HK-2 (cell line): ENCODE results near the gene ITGA3.

Source experiments
- DNase-seq: peaks from one replicate; pipeline ENCODE4 v3.0.0-alpha.2; 2018; ENCODE audit not compliant: unreplicated experiment

The ITGA3 gene

DNA sequence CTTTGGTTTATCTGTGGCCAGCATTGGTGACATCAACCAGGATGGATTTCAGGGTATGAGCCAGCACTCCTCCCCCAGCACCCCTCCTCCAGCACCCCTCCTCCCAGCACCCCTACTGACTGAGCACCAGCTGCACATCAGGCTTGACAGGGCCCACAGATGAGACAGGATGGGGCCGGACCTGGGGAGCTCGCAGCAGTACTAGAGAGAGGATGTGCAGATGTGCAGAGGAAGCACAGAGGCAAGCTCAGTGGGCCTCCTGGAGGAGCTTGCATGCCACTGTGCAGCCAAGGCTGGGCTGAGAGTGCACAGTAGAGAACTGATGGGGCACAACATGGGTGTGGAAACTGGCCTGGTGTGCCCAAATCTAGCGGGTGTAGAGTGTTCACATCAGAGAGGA, 16.2 kb downstream of the ITGA3 start:
- DNase-seq: no peak

DNA sequence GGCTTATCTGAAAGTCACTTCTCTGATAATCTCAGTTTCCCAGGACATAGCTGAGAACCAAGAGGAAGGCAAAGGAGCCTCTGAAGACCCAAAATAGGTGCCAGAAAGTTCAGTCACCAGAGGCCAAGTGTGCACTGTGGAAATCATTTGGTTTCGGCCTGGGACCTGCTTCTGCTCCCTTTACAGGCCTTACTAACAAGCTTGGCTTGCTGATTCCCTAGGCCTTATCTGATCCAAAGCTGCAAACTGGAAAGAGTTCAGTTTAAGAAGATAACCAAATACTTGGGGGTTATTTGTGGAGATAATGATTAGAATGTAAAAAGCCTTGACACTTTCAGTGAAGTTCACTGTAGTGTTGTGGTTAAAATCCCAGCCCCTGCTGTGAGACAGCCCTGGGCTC, 17.0 kb downstream of the ITGA3 start:
- no peak for DNase-seq

DNA sequence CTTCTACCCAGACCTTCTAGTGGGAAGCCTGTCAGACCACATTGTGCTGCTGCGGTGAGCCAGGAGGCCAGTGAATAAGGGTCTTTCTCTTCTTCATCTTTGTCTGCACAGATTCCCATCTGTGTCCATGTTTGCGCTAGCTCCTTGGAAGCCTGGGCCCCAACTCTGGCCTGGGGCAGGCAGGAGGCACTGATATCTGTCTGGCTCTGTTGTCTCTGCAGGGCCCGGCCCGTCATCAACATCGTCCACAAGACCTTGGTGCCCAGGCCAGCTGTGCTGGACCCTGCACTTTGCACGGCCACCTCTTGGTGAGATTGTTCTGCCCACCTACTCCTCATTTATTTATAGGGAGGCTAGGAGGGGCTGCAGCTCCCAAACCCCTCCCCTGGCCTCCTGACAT, 18.3 kb downstream of the ITGA3 start:
- DNase-seq: no peak

DNA sequence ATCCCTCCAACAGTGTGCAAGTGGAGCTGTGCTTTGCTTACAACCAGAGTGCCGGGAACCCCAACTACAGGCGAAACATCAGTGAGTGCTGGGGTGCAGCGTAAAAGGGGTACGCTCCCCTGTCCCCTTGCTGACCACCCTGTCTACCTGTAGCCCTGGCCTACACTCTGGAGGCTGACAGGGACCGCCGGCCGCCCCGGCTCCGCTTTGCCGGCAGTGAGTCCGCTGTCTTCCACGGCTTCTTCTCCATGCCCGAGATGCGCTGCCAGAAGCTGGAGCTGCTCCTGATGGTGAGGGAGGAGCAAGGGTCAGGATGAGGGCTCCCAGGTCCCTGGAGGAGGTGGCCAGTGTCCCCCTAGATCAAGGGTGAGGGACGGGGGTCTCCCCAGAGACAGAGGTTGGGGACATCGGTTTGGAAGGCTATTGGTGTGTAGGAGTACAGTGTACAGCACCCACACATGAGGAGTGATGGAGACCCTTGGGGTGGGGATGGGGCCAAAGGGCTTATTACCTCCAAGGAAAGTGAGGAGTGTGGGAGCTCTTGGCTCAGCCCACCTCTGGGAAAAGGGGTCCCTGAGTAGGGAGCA, 19.6 kb downstream of the ITGA3 start:
- DNase-seq: no peak

DNA sequence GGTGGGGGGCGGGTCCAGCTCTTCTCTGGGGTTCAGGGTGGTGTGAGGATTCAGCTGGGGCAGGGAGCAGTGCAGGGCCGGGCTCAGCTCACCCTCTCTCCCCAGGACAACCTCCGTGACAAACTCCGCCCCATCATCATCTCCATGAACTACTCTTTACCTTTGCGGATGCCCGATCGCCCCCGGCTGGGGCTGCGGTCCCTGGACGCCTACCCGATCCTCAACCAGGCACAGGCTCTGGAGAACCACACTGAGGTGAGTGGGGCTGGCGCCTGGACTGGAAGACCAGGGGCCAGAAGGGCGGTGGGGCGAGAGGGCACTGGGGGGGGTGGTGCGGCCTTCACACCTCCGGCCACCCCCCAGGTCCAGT, 20.3 kb downstream of the ITGA3 start:
- DNase-seq: no peak

DNA sequence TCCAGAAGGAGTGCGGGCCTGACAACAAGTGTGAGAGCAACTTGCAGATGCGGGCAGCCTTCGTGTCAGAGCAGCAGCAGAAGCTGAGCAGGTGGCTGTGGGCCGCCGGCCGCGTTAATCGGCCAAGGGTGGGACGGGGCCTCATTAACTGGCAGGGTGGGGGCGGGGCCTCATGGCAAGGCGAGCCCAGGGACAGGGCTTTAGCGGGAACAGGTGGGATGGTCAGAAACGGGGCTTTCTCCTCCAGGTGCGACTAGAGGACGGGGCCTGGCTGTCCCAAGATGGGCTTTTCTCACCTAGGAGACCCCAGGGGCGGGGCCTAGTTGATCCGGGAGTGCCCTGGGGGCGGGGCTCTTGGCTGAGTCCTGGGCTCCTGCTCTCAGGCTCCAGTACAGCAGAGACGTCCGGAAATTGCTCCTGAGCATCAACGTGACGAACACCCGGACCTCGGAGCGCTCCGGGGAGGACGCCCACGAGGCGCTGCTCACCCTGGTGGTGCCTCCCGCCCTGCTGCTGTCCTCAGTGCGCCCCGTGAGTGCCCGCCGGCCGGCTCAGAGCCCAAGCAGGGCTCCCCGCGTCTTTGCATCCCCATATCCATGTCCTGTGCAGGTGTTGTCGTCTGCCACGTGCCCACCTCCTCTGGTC, 20.8 kb downstream of the ITGA3 start:
- no peak for DNase-seq

DNA sequence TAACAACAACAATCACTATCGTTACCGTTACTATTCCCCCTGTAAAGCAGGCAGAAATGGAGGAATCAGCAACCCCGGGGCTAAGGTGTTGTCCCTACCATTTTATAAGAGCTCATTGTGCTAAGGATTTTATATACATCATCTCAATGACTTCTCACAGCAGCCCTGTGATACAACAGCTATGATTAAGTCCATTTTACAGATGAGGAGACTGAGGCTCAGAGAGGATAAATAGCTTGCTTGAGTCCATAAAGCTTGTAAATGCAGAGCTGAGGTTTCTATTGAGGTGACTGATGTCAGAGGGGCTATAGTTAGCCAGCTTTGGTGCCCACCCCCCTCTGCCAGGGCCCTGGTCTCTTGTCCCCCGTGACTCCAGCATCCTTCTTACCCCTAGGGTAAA, 22.5 kb downstream of the ITGA3 start:
- DNase-seq: no peak

DNA sequence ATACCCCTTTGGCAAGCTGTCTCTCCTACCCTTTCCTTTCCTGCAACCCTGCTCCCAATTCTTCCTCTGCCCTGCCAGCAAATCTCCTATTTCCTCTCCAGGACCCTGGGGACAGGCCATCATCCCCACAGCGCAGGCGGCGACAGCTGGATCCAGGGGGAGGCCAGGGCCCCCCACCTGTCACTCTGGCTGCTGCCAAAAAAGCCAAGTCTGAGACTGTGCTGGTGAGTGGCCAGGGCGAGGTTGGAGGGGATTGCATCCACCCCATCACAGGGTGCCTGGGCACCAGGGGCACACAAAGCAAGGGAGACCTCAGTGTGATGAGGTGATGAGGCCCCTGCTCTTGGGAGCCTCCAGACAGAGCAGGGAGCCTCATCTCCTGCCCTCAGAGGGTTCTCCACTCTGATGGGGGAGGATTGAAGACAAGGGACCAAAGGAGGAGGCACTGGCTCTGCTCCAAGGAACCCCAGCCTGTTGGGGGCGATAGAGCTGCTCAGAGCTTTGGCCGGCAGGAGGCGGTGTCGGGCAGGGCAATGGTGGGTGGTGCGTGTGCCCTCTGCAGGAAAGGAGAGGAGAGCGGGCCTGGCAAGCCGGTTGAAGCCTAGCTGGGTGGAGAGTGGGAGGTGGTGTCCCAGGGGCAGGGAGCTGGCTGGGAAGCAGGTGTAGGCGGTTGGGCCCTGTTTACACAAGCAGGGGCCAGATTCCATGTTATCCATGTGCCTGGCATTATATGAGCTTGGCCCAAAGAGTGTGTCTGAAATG, 23.6 kb downstream of the ITGA3 start:
- DNase-seq: no peak

DNA sequence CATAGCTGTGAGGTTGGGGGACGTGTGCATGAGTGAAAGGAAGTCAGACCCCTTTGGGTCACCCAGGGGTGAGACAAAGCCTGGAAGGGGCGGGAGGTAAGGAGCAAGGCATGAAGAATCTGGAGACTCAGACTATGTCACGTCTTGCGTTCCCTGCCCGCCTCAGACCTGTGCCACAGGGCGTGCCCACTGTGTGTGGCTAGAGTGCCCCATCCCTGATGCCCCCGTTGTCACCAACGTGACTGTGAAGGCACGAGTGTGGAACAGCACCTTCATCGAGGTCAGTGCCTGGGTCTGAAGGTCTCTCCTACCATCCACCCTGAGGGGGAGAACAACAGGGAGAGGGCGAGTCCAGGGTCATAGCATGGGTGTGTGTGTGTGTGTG, 24.2 kb downstream of the ITGA3 start:
- no peak for DNase-seq

DNA sequence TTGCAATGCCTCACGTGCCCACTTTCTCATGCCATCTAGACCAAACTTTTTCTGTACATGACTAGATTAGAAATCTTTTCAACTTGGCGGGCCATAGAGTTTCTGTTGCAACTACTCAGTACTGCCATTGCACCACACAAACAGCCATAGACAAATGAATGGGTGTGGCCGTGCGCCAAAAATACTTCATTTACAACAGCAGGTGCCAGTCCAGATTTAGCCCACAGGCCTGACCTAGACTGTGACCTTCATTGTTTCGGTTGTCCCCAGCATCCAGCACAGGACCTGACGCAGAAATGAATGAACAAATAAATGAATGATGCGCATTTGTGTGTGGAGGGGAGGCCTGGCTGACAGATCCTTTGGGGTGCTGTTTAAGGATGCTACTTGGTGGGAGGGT, 24.9 kb downstream of the ITGA3 start:
- DNase-seq: no peak

DNA sequence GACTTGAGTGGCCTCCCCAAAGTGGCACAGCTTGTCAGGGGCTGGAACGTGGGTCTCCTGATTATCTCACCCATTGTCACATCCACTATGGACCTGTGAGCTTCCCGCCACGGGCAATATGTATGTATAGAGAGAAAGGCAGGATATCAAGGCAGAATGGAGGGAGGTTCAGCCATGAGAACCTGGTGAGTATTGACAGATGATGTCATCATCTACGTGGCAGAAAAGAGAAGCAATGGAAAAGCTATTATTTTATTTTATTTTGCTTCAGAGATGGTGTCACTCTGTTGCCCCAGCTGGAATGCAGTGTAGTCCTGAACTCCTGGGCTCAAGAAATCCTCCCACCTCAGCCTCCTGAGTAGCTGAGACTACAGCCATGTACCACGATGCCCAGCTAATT, 25.8 kb downstream of the ITGA3 start:
- DNase-seq: no peak

DNA sequence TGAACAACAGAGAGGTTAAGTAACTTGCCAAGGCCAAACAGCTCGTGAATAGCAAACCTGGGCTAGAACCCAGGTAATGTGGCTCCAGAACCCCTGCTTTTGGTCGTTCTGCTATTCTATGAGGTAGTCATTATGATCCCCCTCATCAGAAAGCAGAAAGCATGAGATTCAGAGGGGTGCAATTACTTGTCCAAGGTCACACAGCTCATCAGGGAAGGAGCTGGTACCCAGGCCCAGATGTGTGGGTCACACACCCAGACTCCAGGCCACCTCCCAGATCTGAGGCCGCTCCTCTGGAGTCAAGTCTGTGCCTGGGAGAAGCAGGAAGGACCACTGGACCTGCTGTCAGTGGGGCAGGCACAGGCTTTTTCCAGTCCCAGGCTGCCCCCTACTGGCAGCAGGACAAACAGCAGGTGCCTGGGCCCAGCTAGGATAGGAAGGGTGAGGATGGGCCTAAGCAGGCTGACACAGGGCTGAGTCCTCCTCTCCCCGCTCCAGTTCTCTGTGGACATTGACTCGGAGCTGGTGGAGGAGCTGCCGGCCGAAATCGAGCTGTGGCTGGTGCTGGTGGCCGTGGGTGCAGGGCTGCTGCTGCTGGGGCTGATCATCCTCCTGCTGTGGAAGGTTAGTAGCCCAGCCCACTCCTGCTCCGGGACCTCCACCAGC, 31.5 kb downstream of the ITGA3 start:
- peak; percentile 79 for DNase-seq

DNA sequence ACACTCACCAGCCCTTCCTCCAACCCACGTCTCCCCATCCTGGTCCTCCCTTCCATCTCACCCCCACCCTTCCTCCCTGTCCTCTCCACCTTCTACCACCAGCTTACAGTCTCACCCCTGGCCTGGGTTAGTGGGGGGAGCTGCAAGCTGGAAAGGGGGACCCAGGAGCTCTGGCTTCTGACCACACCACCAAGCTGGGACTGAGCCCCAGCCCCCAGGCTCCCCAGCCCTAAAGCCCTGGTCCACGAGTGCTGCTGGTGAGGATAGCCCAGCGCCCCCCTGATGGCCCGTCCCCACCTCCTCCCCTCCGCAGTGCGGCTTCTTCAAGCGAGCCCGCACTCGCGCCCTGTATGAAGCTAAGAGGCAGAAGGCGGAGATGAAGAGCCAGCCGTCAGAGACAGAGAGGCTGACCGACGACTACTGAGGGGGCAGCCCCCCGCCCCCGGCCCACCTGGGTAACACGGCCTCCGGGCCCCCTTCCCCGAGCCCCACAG, 32.0 kb downstream of the ITGA3 start:
- DNase-seq: no peak

DNA sequence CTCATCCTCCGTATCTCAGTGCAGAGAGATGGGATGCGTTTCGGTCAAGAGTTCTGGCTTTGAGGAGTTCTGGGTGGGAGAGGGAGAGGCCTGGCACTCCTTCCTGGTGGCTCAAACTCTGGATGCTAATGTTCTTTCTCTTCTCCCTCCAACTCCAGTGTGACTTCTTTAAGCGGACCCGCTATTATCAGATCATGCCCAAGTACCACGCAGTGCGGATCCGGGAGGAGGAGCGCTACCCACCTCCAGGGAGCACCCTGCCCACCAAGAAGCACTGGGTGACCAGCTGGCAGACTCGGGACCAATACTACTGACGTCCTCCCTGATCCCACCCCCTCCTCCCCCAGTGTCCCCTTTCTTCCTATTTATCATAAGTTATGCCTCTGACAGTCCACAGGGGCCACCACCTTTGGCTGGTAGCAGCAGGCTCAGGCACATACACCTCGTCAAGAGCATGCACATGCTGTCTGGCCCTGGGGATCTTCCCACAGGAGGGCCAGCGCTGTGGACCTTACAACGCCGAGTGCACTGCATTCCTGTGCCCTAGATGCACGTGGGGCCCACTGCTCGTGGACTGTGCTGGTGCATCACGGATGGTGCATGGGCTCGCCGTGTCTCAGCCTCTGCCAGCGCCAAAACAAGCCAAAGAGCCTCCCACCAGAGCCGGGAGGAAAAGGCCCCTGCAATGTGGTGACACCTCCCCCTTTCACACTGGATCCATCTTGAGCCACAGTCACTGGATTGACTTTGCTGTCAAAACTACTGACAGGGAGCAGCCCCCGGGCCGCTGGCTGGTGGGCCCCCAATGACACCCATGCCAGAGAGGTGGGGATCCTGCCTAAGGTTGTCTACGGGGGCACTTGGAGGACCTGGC, 33.3 kb downstream of the ITGA3 start:
- DNase-seq: no peak

DNA sequence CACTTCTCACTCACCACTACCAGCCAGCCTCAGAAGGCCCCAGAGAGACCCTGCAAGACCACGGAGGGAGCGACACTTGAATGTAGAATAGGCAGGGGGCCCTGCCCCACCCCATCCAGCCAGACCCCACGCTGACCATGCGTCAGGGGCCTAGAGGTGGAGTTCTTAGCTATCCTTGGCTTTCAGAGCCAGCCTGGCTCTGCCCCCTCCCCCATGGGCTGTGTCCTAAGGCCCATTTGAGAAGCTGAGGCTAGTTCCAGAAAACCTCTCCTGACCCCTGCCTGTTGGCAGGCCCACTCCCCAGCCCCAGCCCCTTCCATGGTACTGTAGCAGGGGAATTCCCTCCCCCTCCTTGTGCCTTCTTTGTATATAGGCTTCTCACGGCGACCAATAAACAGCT, 34.2 kb downstream of the ITGA3 start:
- no peak for DNase-seq

DNA sequence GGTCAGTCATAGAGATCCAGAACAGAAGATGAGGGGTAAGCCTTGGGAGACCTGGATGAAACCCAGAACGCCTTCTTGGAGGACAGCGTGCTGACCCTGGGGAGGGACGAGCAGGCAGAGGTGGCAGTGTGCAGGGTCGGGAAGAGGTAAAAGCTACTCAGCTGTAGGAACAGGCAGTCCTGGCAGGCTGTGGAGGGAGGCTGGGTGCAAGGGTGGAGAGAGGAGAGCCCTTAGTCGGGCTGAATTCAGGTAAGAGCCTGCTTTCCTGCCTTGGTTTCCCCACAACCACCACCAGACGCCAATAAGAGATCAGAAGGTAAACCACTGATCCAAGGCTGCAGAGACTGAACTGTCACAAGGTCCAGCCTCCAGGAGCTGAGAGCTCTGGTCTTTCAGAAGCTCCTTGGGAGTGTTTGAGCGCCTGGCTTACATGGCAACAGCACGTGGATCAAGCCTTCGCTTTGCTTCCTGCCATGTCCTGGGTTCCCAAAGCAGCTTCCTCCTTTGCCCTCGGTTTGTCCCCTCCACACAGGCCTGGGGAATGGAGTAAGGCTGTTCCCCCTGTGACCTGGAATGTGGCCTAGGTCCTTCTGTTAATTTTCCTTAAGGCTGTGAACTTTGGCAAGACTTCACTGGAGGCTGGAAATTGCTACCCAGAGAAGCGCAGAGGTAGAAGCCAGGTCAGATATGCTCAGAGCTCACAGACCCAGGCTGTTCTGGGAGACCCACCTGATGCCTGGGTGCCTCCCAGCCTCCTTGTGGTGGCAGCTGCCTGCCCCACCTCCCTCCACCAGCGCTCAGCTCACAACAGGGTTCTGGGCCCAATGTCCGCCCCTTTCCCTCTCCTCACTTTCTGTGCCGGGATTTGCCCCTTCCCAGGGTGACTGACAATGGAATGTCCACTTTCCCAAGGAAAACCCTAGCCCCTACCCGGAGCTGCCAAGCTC, 35.3 kb downstream of the ITGA3 start:
- DNase-seq: peak; percentile 31

DNA sequence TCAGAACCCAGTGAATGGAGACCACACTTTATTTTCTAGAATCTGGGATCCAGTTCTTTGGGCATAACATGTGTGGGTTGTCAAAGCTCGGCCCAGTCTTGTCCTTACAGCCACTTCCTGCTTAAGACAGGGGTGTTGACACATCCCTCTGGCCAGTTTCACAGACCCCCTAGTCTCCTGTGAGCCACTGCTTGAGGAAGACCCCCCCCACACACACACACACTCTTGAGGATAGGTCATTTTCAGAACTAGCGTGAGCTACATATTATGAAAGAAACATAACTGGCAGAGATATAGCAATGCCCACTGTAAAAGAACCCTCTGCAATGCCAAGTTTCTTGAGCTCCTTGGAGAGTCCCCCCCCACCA, 36.0 kb downstream of the ITGA3 start:
- no peak for DNase-seq

DNA sequence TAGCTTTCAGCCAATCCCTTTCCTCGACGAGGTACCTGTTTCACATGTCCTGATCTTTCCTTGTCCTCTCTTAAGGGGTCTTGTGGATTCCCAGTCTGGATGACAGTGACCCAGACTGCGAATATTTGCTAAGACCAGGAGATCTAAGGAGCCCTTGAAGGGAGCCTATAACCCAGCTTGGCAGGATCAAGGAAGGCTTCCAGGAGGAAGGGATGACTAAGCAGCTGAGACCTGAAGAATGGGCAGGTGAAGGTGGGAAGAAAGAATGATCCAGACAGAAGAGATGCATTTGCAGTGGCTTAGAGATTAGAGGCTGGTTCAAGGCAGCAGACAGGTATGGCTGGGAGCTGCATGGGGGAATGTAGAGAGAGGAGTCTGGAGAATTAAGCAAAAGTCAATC, 37.3 kb downstream of the ITGA3 start:
- DNase-seq: no peak

DNA sequence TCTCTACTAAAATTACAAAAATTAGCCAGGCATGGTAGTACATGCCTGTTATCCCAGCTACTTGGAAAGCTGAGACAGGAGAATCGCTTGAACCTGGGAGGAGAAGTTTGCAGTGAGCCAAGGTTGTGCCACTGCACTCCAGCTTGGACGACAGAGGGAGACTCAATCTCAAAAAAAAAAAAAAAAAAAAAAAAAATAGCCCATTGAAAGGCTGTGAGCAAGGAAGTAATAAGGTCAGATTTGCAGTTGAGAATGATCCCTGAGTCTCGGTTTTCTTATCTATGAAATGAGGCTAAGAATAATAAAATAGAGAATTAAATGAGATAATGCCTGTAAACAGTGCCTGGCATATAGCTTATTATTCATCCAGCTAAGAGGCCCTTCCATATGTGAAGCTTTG, 37.9 kb downstream of the ITGA3 start:
- no peak for DNase-seq

DNA sequence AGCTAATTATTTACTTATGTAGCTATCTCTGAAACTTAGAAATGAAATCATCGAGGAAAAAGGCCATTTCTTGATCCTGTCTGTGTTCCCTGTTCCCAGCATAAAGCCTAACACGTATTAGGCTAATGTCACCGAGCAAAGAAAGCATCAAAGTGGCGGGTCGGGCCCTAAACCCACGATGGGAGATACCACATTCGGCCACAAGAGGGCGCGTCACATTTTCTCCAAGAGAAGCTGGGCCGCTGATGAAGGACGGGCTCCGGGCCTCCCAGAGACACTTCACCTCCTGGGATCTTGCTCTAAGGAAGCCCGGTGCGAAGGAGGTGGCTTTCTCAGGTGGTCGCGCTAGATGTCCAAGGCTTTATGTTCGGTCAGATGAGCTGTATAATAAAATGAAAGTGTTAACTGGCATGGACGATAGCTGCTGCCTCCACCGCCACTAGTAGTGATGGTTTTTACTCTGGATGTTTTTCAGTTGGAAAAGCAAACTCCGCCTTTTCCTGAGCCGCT, 38.4 kb downstream of the ITGA3 start:
- DNase-seq: peak; percentile 91
